SKM-1 (cell line): ENCODE results near the gene GPRIN3.
"Not testable (repeated sequence)": the region's sequence is repeated elsewhere in the genome, so short reads cannot be mapped to it uniquely, and the experiment has no call there.

Experiments
- DNase-seq: peaks from one replicate; lab custom pipeline; 2025; ENCODE audit not compliant: unreplicated experiment; lab: John Stamatoyannopoulos, UW

Gene GPRIN3

GRCh38 chr4:89218587-89218986, 89.0 kb downstream of the GPRIN3 start:
- no peak for DNase-seq

- DNase-seq, result no peak
These were observed 90.0 kb downstream of the GPRIN3 start for GRCh38 chr4:89217604-89218003.

GRCh38 chr4:89216866-89217265, 90.7 kb downstream of the GPRIN3 start:
- no peak for DNase-seq

GRCh38 chr4:89216422-89216821, 91.2 kb downstream of the GPRIN3 start:
- no peak for DNase-seq

GRCh38 chr4:89215736-89216135, 91.9 kb downstream of the GPRIN3 start:
- DNase-seq, result no peak

GRCh38 chr4:89214308-89214707, 93.3 kb downstream of the GPRIN3 start:
- no peak for DNase-seq

GRCh38 chr4:89213382-89213701, 94.3 kb downstream of the GPRIN3 start:
- DNase-seq, result no peak

GRCh38 chr4:89212666-89213381, 94.8 kb downstream of the GPRIN3 start:
- DNase-seq, result no peak

- DNase-seq, result no peak
These were observed 103.0 kb downstream of the GPRIN3 start for GRCh38 chr4:89204624-89205023.

GRCh38 chr4:89203902-89204301, 103.7 kb downstream of the GPRIN3 start:
- DNase-seq, result no peak

GRCh38 chr4:89199394-89199793, 108.2 kb downstream of the GPRIN3 start:
- not testable (repeated sequence) for DNase-seq

- DNase-seq, result no peak
These were observed 109.7 kb downstream of the GPRIN3 start for GRCh38 chr4:89197920-89198319.

GRCh38 chr4:89196745-89197144, 110.9 kb downstream of the GPRIN3 start:
- DNase-seq, result no peak

GRCh38 chr4:89196056-89196674, 111.4 kb downstream of the GPRIN3 start:
- no peak for DNase-seq

- DNase-seq, result no peak
These were observed 113.8 kb downstream of the GPRIN3 start for GRCh38 chr4:89193843-89194242.
